ENCODE data around the gene HADHB.
"Not testable (repeated sequence)": the region's sequence is repeated elsewhere in the genome, so short reads cannot be mapped to it uniquely, and the experiment has no call there.

The HADHB gene

GRCh38 chr2:26290001-26290400, 45.3 kb downstream of the HADHB start:
- DNase-seq (ENCODE audit: low read depth in 2 of 2, low spot score in 1 of 2): no peak

- no peak for DNase-seq (ENCODE audit: low read depth in 2 of 2, low spot score in 1 of 2)
Observed at GRCh38 chr2:26292646-26293045, 47.9 kb downstream of the HADHB start.

GRCh38 chr2:26295511-26295910, 50.8 kb downstream of the HADHB start:
- no peak for DNase-seq (ENCODE audit: low read depth in 2 of 2, low spot score in 1 of 2)

- no peak for DNase-seq (ENCODE audit: low read depth in 2 of 2, low spot score in 1 of 2)
Observed at GRCh38 chr2:26297061-26297460, 52.3 kb downstream of the HADHB start.

- DNase-seq (ENCODE audit: low read depth in 2 of 2, low spot score in 1 of 2): no peak
Observed at GRCh38 chr2:26298286-26298637, 53.5 kb downstream of the HADHB start.

- no peak for DNase-seq (ENCODE audit: low read depth in 2 of 2, low spot score in 1 of 2)
Observed at GRCh38 chr2:26298638-26299393, 54.1 kb downstream of the HADHB start.

GRCh38 chr2:26299471-26300101, 54.8 kb downstream of the HADHB start:
- no peak for DNase-seq (ENCODE audit: low read depth in 2 of 2, low spot score in 1 of 2)

GRCh38 chr2:26300234-26300925, 55.6 kb downstream of the HADHB start:
- no peak for DNase-seq (ENCODE audit: low read depth in 2 of 2, low spot score in 1 of 2)

- DNase-seq (ENCODE audit: low read depth in 2 of 2, low spot score in 1 of 2): no peak
Observed at GRCh38 chr2:26302846-26303245, 58.1 kb downstream of the HADHB start.

GRCh38 chr2:26305094-26305493, 60.4 kb downstream of the HADHB start:
- DNase-seq (ENCODE audit: low read depth in 2 of 2, low spot score in 1 of 2): not testable (repeated sequence)

GRCh38 chr2:26305540-26305939, 60.8 kb downstream of the HADHB start:
- DNase-seq (ENCODE audit: low read depth in 2 of 2, low spot score in 1 of 2): no peak

- DNase-seq (ENCODE audit: low read depth in 2 of 2, low spot score in 1 of 2): no peak
Observed at GRCh38 chr2:26309921-26310320, 65.2 kb downstream of the HADHB start.

- no peak for DNase-seq (ENCODE audit: low read depth in 2 of 2, low spot score in 1 of 2)
Observed at GRCh38 chr2:26312471-26312870, 67.7 kb downstream of the HADHB start.

- no peak for DNase-seq (ENCODE audit: low read depth in 2 of 2, low spot score in 1 of 2)
Observed at GRCh38 chr2:26313446-26313845, 68.7 kb downstream of the HADHB start.

GRCh38 chr2:26314243-26314642, 69.5 kb downstream of the HADHB start:
- no peak for DNase-seq (ENCODE audit: low read depth in 2 of 2, low spot score in 1 of 2)

- DNase-seq (ENCODE audit: low read depth in 2 of 2, low spot score in 1 of 2): no peak
Observed at GRCh38 chr2:26316041-26316440, 71.3 kb downstream of the HADHB start.

GRCh38 chr2:26316845-26317244, 72.1 kb downstream of the HADHB start:
- no peak for DNase-seq (ENCODE audit: low read depth in 2 of 2, low spot score in 1 of 2)

GRCh38 chr2:26317377-26318105, 72.8 kb downstream of the HADHB start:
- no peak for DNase-seq (ENCODE audit: low read depth in 2 of 2, low spot score in 1 of 2)

GRCh38 chr2:26318950-26319349, 74.2 kb downstream of the HADHB start:
- DNase-seq (ENCODE audit: low read depth in 2 of 2, low spot score in 1 of 2): no peak

GRCh38 chr2:26324479-26324878, 79.7 kb downstream of the HADHB start:
- DNase-seq (ENCODE audit: low read depth in 2 of 2, low spot score in 1 of 2): not testable (repeated sequence)

GRCh38 chr2:26324903-26325302, 80.2 kb downstream of the HADHB start:
- DNase-seq (ENCODE audit: low read depth in 2 of 2, low spot score in 1 of 2): no peak

GRCh38 chr2:26325851-26326250, 81.1 kb downstream of the HADHB start:
- DNase-seq (ENCODE audit: low read depth in 2 of 2, low spot score in 1 of 2): no peak

All from stimulated activated CD8-positive, alpha-beta memory T cell treated with anti-CD3 and anti-CD28 coated beads, Interleukin-4, amount 100 ng/mL, for 1 hour (primary cell).